Liver (tissue), 3 donors: ENCODE results near the gene CAPZA3.

Source experiments
- ATF3 ChIP-seq: IDR thresholded peaks from 2 replicates; pipeline ENCODE4 v1.6.1; 2016; ENCODE audit warnings: antibody characterized with exemption
- CTCF ChIP-seq: fragments of 150-350 bp; IDR thresholded peaks from 2 replicates; pipeline ENCODE4 v1.5.1; 2017; ENCODE audit warnings: improper control_type of control experiment, low read depth, low read length; ENCODE audit not compliant: missing input control
- EGR1 ChIP-seq, 2 donors: IDR thresholded peaks; 2 replicates each; pipeline ENCODE4 v1.6.1; 2016 to 2018; ENCODE audit warnings: antibody characterized with exemption in 2 of 2, low read depth in 2 of 2
- FOXA2 ChIP-seq: IDR thresholded peaks from 2 replicates; pipeline ENCODE4 v1.6.1; 2016; ENCODE audit warnings: antibody characterized with exemption
- GABPA ChIP-seq, 2 donors: IDR thresholded peaks in 1 of 2; conservative IDR thresholded peaks in 1 of 2; 2 replicates each; pipeline ENCODE4 v1.6.1; 2016; ENCODE audit warnings: antibody characterized with exemption in 2 of 2, mild to moderate bottlenecking in 1 of 2, moderate library complexity in 1 of 2
- HNF4G ChIP-seq: IDR thresholded peaks from 2 replicates; pipeline ENCODE4 v1.6.1; 2016; ENCODE audit warnings: antibody characterized with exemption
- JUND ChIP-seq, 2 donors: IDR thresholded peaks; 2 replicates each; pipeline ENCODE4 v1.6.1; 2016; ENCODE audit warnings: antibody characterized with exemption in 2 of 2
- RXRA ChIP-seq, 2 donors: IDR thresholded peaks; 2 replicates each; pipeline ENCODE4 v1.6.1; 2017 to 2018; ENCODE audit warnings: antibody characterized with exemption in 2 of 2, mild to moderate bottlenecking in 1 of 2
- TAF1 ChIP-seq: conservative IDR thresholded peaks from 2 replicates; pipeline ENCODE4 v1.6.1; 2016; ENCODE audit warnings: antibody characterized with exemption, mild to moderate bottlenecking
- YY1 ChIP-seq: IDR thresholded peaks from 2 replicates; pipeline ENCODE4 v1.6.1; 2016; ENCODE audit warnings: antibody characterized with exemption, mild to moderate bottlenecking
- ZBTB33 ChIP-seq: IDR thresholded peaks from 2 replicates; pipeline ENCODE4 v1.6.1; 2016; ENCODE audit warnings: antibody characterized with exemption
- TF ChIP-seq, protein P1 (sequence below): IDR thresholded peaks from 2 replicates; pipeline ENCODE4 v1.6.1; 2016; ENCODE audit warnings: antibody characterized with exemption, mild to moderate bottlenecking
- TF ChIP-seq, protein P2 (sequence below): IDR thresholded peaks from 2 replicates; pipeline ENCODE4 v1.6.1; 2016; ENCODE audit warnings: antibody characterized with exemption
- donor health status: healthy.
- donor health status: healthy.

DNA sequence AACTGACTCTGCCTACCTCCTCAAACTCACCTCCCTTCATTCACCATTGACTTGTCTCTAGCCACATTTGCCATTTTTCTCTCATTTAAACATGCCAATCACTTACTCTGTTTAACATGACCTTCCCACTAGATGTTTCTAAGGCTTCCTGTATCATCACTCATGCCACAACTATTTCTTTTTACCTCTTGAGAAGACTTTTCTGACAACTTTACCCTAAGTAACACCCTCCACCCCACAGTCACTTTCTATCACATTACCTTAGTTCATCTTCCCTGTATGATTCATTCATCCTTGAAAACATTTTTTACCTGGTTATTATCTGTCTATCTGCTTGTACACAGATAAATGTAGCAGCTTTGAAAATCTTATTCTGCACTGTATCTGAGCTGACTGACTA, 19.5 kb upstream of the CAPZA3 start:
- no peak for TF ChIP-seq CTCF
- TF ChIP-seq, protein P1, sequence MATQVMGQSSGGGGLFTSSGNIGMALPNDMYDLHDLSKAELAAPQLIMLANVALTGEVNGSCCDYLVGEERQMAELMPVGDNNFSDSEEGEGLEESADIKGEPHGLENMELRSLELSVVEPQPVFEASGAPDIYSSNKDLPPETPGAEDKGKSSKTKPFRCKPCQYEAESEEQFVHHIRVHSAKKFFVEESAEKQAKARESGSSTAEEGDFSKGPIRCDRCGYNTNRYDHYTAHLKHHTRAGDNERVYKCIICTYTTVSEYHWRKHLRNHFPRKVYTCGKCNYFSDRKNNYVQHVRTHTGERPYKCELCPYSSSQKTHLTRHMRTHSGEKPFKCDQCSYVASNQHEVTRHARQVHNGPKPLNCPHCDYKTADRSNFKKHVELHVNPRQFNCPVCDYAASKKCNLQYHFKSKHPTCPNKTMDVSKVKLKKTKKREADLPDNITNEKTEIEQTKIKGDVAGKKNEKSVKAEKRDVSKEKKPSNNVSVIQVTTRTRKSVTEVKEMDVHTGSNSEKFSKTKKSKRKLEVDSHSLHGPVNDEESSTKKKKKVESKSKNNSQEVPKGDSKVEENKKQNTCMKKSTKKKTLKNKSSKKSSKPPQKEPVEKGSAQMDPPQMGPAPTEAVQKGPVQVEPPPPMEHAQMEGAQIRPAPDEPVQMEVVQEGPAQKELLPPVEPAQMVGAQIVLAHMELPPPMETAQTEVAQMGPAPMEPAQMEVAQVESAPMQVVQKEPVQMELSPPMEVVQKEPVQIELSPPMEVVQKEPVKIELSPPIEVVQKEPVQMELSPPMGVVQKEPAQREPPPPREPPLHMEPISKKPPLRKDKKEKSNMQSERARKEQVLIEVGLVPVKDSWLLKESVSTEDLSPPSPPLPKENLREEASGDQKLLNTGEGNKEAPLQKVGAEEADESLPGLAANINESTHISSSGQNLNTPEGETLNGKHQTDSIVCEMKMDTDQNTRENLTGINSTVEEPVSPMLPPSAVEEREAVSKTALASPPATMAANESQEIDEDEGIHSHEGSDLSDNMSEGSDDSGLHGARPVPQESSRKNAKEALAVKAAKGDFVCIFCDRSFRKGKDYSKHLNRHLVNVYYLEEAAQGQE = no peak
- TF ChIP-seq EGR1 (IDR thresholded peaks at IDR 0.05; ENCODE audit: low read depth in 2 of 2) = no peak
- TF ChIP-seq ATF3 = no peak
- TF ChIP-seq TAF1 = no peak
- no peak for TF ChIP-seq ZBTB33
- TF ChIP-seq, protein P2, sequence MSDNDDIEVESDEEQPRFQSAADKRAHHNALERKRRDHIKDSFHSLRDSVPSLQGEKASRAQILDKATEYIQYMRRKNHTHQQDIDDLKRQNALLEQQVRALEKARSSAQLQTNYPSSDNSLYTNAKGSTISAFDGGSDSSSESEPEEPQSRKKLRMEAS = no peak
- TF ChIP-seq JUND (IDR thresholded peaks at IDR 0.05) = no peak
- TF ChIP-seq RXRA (IDR thresholded peaks at IDR 0.05) = no peak
- no peak for TF ChIP-seq YY1
- no peak for TF ChIP-seq FOXA2
- TF ChIP-seq GABPA (IDR thresholded peaks at IDR 0.05 in 1 of 2, conservative IDR thresholded peaks at IDR 0.05 in 1 of 2) = no peak
- TF ChIP-seq HNF4G = no peak
